K562 (cell line): ENCODE measurements around the gene GPC1. TPM values are rescaled to one million over a fixed set of nuclear protein-coding genes. Genes with fewer than 3 reads are reported as not detected.

Source experiments
- ATAC-seq: fragments of 200-7000 bp; cut with Tn5 transposase; 3 replicates; pipeline ENCODE4 v1.9.1; 2020; ENCODE audit warnings: moderate library complexity
- BruUV-seq: library from RNA; stranded (reverse); fragments of 400-500 nt; replicated peaks from 2 replicates; lab custom pipeline; 2021; lab: Mats Ljungman, UMichigan
- CTCF ChIA-PET: fragments of 300-600 bp; formaldehyde crosslinking; extraction: SDS; loops from one replicate; lab custom pipeline; 2021; ENCODE audit warnings: low intra/inter-chr PET ratio; lab: Yijun Ruan, JAX
- POLR2A ChIA-PET: fragments of 300-600, 350-650 bp; sonication (Branson Sonifier 250); formaldehyde crosslinking; extraction: SDS; loops from one replicate; lab custom pipeline; 2021; ENCODE audit warnings: antibody characterized with exemption, inconsistent platforms; lab: Yijun Ruan, JAX
- DNase-seq, 4 experiments: peaks; one replicate each; pipeline versions ENCODE4 v3.0.0 to v3.0.0-alpha.2; 2011 to 2018; ENCODE audit warnings: low spot score in 3 of 4, mixed read lengths in 3 of 4; ENCODE audit errors: extremely low read depth in 1 of 4
- FAIRE-seq: peaks from 2 replicates; lab custom pipeline; 2011; peaks lifted over from hg19 to GRCh38; lab: Jason Lieb, UNC
- H2AFZ ChIP-seq: 2 replicates; pipeline ENCODE4 v1.6.0; 2011; ENCODE audit warnings: low read depth, low read length, control low read depth, inconsistent platforms
- H3K27ac ChIP-seq: fragments of 200-600 bp; 3 replicates; pipeline ENCODE4 v1.8.0; 2011; ENCODE audit warnings: low read depth, mild to moderate bottlenecking, control low read depth, inconsistent platforms, low read length, moderate library complexity, mixed read lengths; ENCODE audit errors: extremely low read depth
- H3K27me3 ChIP-seq, 2 experiments: fragments of 300-600 bp in 1 of 2; 2 replicates in 1 of 2; 3 replicates in 1 of 2; pipeline versions ENCODE4 v1.6.0 to v1.8.0; 2011; ENCODE audit warnings: inconsistent platforms in 2 of 2, low read length in 2 of 2, mild to moderate bottlenecking in 1 of 2, mixed read lengths in 1 of 2, moderate library complexity in 1 of 2; ENCODE audit not compliant: control insufficient read depth in 2 of 2, insufficient read depth in 2 of 2
- H3K36me3 ChIP-seq: fragments of 300-600 bp; 3 replicates; pipeline ENCODE4 v1.8.0; 2011; ENCODE audit warnings: mild to moderate bottlenecking, low read length, inconsistent platforms; ENCODE audit not compliant: control insufficient read depth, insufficient read depth
- H3K4me1 ChIP-seq, 2 experiments: fragments of 200-600 bp in 1 of 2; replicated peaks in 1 of 2; 2 replicates in 1 of 2; 3 replicates in 1 of 2; pipeline versions ENCODE4 v1.5.1 to v1.8.0; 2011; ENCODE audit warnings: inconsistent platforms in 2 of 2, low read length in 2 of 2, mild to moderate bottlenecking in 1 of 2, mixed read lengths in 1 of 2, moderate library complexity in 1 of 2; ENCODE audit not compliant: control insufficient read depth in 2 of 2, insufficient read depth in 2 of 2
- H3K4me2 ChIP-seq: 2 replicates; pipeline ENCODE4 v1.6.1; 2011; ENCODE audit warnings: low read length, control low read depth, inconsistent platforms, mixed read lengths; ENCODE audit not compliant: insufficient read depth
- H3K4me3 ChIP-seq: fragments of 200-600 bp; sonication (generic), shearing (Covaris generic); 2 replicates; pipeline ENCODE4 v1.5.1; 2016; ENCODE audit warnings: control low read depth, inconsistent platforms
- H3K79me2 ChIP-seq: fragments of 200-600 bp; 3 replicates; pipeline ENCODE4 v1.8.0; 2011; ENCODE audit warnings: low read length, inconsistent platforms; ENCODE audit not compliant: control insufficient read depth, insufficient read depth
- H3K9ac ChIP-seq, 2 experiments: 2 replicates each; pipeline versions ENCODE4 v1.6.0 to v1.6.1; 2011; ENCODE audit warnings: low read depth in 2 of 2, low read length in 2 of 2, control low read depth in 1 of 2, inconsistent platforms in 1 of 2, mild to moderate bottlenecking in 1 of 2, mixed read lengths in 1 of 2; ENCODE audit not compliant: insufficient read depth in 1 of 2
- H3K9me1 ChIP-seq: one replicate; pipeline ENCODE4 v1.6.0; 2011; ENCODE audit warnings: inconsistent platforms, mild to moderate bottlenecking, low read length, moderate library complexity; ENCODE audit not compliant: control insufficient read depth, insufficient read depth
- H3K9me3 ChIP-seq: replicated peaks from 2 replicates; pipeline ENCODE4 v1.5.1; 2011; ENCODE audit warnings: low read depth, low read length, inconsistent platforms; ENCODE audit not compliant: control insufficient read depth, insufficient read depth
- H4K20me1 ChIP-seq: replicated peaks from 2 replicates; pipeline ENCODE4 v1.6.1; 2011; ENCODE audit warnings: low read length, inconsistent platforms, mixed read lengths; ENCODE audit not compliant: control insufficient read depth, insufficient read depth
- CBX8 ChIP-seq: fragments of 200-600 bp; sonication (generic); IDR thresholded peaks from 2 replicates; pipeline ENCODE4 v1.6.1; 2012; ENCODE audit warnings: borderline replicate concordance, mixed run types, low read depth, mild to moderate bottlenecking, moderate library complexity, mixed read lengths, low read length, control low read depth, inconsistent platforms; ENCODE audit not compliant: poor library complexity, severe bottlenecking; ENCODE audit errors: extremely low read depth
- ERF ChIP-seq: fragments of 450-650 bp; formaldehyde crosslinking; IDR thresholded peaks from 2 replicates; pipeline ENCODE4 v1.4.0; 2020; ENCODE audit warnings: mild to moderate bottlenecking, mixed read lengths
- FOXM1 ChIP-seq, 2 experiments: fragments of 450-650 bp in 1 of 2; sonication (generic) in 1 of 2; formaldehyde crosslinking in 1 of 2; IDR thresholded peaks; 2 replicates each; pipeline versions ENCODE4 v1.6.1 to v1.9.0; 2017 to 2022; ENCODE audit warnings: low read depth in 2 of 2, mild to moderate bottlenecking in 2 of 2, missing genetic modification reagents in 1 of 2, moderate library complexity in 1 of 2
- HSF4 ChIP-seq: fragments of 250-450 bp; sonication (Bioruptor Pico); IDR thresholded peaks from 2 replicates; pipeline ENCODE4 v2.1.2; 2022; ENCODE audit warnings: mild to moderate bottlenecking, moderate library complexity, borderline replicate concordance
- NFRKB ChIP-seq: fragments of 450-650 bp; IDR thresholded peaks from 2 replicates; pipeline ENCODE4 v1.6.1; 2016; ENCODE audit warnings: low read depth
- TRIM24 ChIP-seq, 2 experiments: fragments of 450-650 bp; IDR thresholded peaks; 2 replicates each; pipeline ENCODE4 v1.6.1; 2016
- XRCC3 ChIP-seq: fragments of 450-650 bp; IDR thresholded peaks from 2 replicates; pipeline ENCODE4 v1.6.1; 2017; ENCODE audit warnings: mild to moderate bottlenecking, moderate library complexity
- ZBTB8A ChIP-seq: fragments of 450-650 bp; IDR thresholded peaks from 2 replicates; pipeline ENCODE4 v1.6.1; 2018; ENCODE audit warnings: mild to moderate bottlenecking, moderate library complexity; ENCODE audit not compliant: partially characterized antibody
- ZNF76 ChIP-seq: fragments of 250-450 bp; sonication (Bioruptor Pico); IDR thresholded peaks from 2 replicates; pipeline ENCODE4 v1.4.0; 2020; ENCODE audit warnings: mild to moderate bottlenecking, moderate library complexity, borderline replicate concordance
- WGBS: fragments of 100-300 bp; shearing (Covaris generic); methylation state at CpG from one replicate; pipeline ENCODE4 v1.1.6; 2016; ENCODE audit warnings: low coverage, mixed read lengths; ENCODE audit not compliant: insufficient coverage; ENCODE audit errors: missing lambda C conversion rate; 5-methylcytosine and 5-hydroxymethylcytosine counted together
- in situ Hi-C: fragments of 300-500 bp; cut with MboI; formaldehyde crosslinking; loops from 4 replicates; pipeline ENCODE4 v1.15.0; 2018; ENCODE audit warnings: inconsistent platforms, mixed read lengths
- intact Hi-C: fragments of 100-400 bp; cut with micrococcal nuclease; formaldehyde crosslinking; loops from 2 replicates; pipeline ENCODE4 v1.14.2; 2022
- polyA plus RNA-seq, 8 experiments: library from polyadenylated mRNA; depleted of rRNA in 4 of 8; stranded (reverse) in 5 of 8; unstranded in 3 of 8; fragments of >200 nt; fragmentation: Nextera tagmentation in 2 of 8; fragmentation: Illumina TruSeq in 1 of 8; extraction: Ambion mirVana in 2 of 8; extraction: Trizol in 1 of 8; gene quantifications; 2 replicates each; pipeline versions ENCODE4 v1.2.1 to v1.2.3, GENCODE V29; 2011 to 2014; ENCODE audit warnings: inconsistent platforms in 1 of 8, missing spikeins in 1 of 8
- total RNA-seq, 7 experiments: library from RNA; depleted of rRNA in 6 of 7; stranded (reverse); fragments of >200 nt in 6 of 7; fragmentation: Illumina TruSeq in 2 of 7; extraction: Trizol in 2 of 7; gene quantifications; 2 replicates each; pipeline versions ENCODE4 v1.2.1 to v1.2.3, GENCODE V29; 2011 to 2021; ENCODE audit warnings: low replicate concordance in 1 of 7
- TF ChIP-seq, protein P1 (sequence below): sonication (generic); formaldehyde crosslinking; IDR thresholded peaks from 2 replicates; pipeline ENCODE4 v1.8.1; 2023; ENCODE audit warnings: mild to moderate bottlenecking, missing genetic modification reagents

Gene GPC1
- total and polyA plus RNA-seq, 9 of the 15 experiments (the other 6 are each of a cell fraction or from before 2014, with no cell fraction given): 0.07 to 0.82 (median 0.14) TPM; not detected in 3

DNA sequence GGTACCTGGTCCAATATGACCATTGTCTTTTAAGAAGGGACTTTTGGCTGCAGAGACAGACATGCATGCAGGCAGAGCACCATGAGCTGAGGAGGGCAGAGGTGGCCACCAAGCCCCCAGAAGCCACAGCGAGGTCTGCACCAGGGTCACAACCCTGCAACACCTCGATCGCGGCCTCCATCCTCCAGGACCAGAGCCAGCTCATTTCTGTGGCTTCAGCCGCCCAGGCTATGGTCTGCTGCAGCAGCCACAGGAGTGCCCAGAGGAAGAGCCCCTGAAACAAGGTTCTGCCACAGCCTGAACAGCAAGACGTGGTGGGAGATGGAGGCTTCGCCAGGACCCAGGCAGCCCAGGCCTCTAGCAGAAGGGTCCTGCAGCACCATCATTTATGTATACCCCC is 68.4 kb downstream of the GPC1 start:
- no peak overlapping the region for H3K27ac ChIP-seq
- peaks cover 0 to 6% of the 10 kb centered on the region in 2 experiments; a peak in 1 of 5 replicates for H3K4me1 ChIP-seq
- H3K79me2 ChIP-seq: no peaks in the 10 kb centered on the region
- no peaks in the 10 kb centered on the region for H4K20me1 ChIP-seq
- no peaks in the 10 kb centered on the region for H3K9me3 ChIP-seq
- in situ Hi-C loops: no loop called here
- H2AFZ ChIP-seq: no peak overlapping the region
- BruUV-seq: no TSS peak
- 83% methylated on average over 1 of the region's 7 CpGs for WGBS
- no peak for ATAC-seq
- POLR2A ChIA-PET: interaction anchor here (0.6 kb wide), 1 partner anchor 25 kb away, joined by 3 read pairs; no protein-coding TSS in a partner anchor
- H3K9ac ChIP-seq: no peak overlapping the region
- intact Hi-C loops: no loop called here
- peaks cover 16% of the 10 kb centered on the region; the same call in 2 of the 3 replicates for H3K36me3 ChIP-seq
- DNase-seq: no peak
- no peaks in the 10 kb centered on the region for H3K9me1 ChIP-seq
- TF ChIP-seq ERF (CRISPR knock-in tag) (no peak), ZNF76 (CRISPR knock-in tag) (no peak), FOXM1 (IDR thresholded peaks at IDR 0.05; ENCODE audit: low read depth) (no peak), FOXM1 (CRISPR knock-in tag; IDR thresholded peaks at IDR 0.05; ENCODE audit: low read depth) (no peak), ZBTB8A (no peak)
- CTCF ChIA-PET: no interaction called here
- H3K4me3 ChIP-seq: no peak overlapping the region
- no peak overlapping the region for H3K4me2 ChIP-seq
- no peaks in the 10 kb centered on the region for H3K27me3 ChIP-seq
- FAIRE-seq: no peak

DNA sequence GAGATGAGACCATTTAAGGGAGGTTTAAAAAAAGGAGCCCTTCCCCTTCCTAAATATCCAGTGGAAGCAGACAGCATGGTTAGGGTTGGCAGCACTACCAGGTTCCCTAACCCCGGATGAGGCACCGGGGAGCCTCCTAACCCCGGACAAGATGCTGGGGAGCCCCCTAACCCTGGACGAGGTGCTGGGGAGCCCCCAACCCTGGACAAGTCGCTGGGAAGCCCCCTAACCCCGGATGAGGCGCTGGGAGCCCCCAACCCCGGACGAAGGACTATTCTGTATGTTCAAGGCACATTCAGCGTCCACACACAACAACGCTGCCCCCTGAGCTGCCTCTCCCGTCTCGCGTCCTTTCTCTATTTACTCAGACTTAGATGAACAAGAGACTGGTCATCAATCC is 70.4 kb downstream of the GPC1 start:
- no peak overlapping the region for H3K27ac ChIP-seq
- no peaks in the 10 kb centered on the region for H4K20me1 ChIP-seq
- TF ChIP-seq XRCC3: no peak
- TF ChIP-seq TRIM24 (IDR thresholded peaks at IDR 0.05): no peak
- TF ChIP-seq NFRKB: no peak
- TF ChIP-seq, protein P1, sequence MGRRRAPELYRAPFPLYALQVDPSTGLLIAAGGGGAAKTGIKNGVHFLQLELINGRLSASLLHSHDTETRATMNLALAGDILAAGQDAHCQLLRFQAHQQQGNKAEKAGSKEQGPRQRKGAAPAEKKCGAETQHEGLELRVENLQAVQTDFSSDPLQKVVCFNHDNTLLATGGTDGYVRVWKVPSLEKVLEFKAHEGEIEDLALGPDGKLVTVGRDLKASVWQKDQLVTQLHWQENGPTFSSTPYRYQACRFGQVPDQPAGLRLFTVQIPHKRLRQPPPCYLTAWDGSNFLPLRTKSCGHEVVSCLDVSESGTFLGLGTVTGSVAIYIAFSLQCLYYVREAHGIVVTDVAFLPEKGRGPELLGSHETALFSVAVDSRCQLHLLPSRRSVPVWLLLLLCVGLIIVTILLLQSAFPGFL: no peak
- no peak for TF ChIP-seq CBX8
- TF ChIP-seq HSF4: no peak
- FAIRE-seq: no peak
- H3K4me2 ChIP-seq: no peak overlapping the region
- ChIA-PET POLR2A (no interaction called here), CTCF (no interaction called here)
- H3K36me3 ChIP-seq: peaks cover under 1% of the 10 kb centered on the region; the same call in 2 of the 3 replicates
- no peak overlapping the region for H3K4me3 ChIP-seq
- in situ Hi-C loops (no loop called here), intact Hi-C loops (no loop called here)
- no TSS peak for BruUV-seq
- no peak for ATAC-seq
- no peak overlapping the region for H3K9ac ChIP-seq
- no peaks in the 10 kb centered on the region for H3K27me3 ChIP-seq
- no peak for DNase-seq
- no peaks in the 10 kb centered on the region for H3K4me1 ChIP-seq
- no peaks in the 10 kb centered on the region for H3K9me3 ChIP-seq
- WGBS: 94% methylated on average over 14 of the region's 14 CpGs
- H2AFZ ChIP-seq: no peak overlapping the region
- no peaks in the 10 kb centered on the region for H3K9me1 ChIP-seq
- no peaks in the 10 kb centered on the region for H3K79me2 ChIP-seq
